Endothelial cell of umbilical vein (primary cell): ENCODE measurements around the gene LILRB3.

Source experiments
- EZH2 ChIP-seq: IDR thresholded peaks from 2 replicates; pipeline ENCODE4 v1.6.1; 2012; ENCODE audit warnings: borderline replicate concordance, low read depth, mild to moderate bottlenecking, moderate library complexity, low read length, inconsistent platforms; ENCODE audit not compliant: severe bottlenecking
- FOS ChIP-seq: IDR thresholded peaks from 2 replicates; pipeline ENCODE4 v1.6.1; 2011; ENCODE audit warnings: mild to moderate bottlenecking, low read length, moderate library complexity, borderline replicate concordance; ENCODE audit not compliant: insufficient read depth
- GATA2 ChIP-seq: IDR thresholded peaks from 2 replicates; pipeline ENCODE4 v1.7.0; 2011; ENCODE audit warnings: low read depth, mild to moderate bottlenecking, moderate library complexity, mixed read lengths, low read length; ENCODE audit not compliant: insufficient read length, insufficient read depth
- JUN ChIP-seq: IDR thresholded peaks from 2 replicates; pipeline ENCODE4 v1.6.1; 2011; ENCODE audit warnings: borderline replicate concordance, low read depth; ENCODE audit not compliant: insufficient read length, insufficient read depth
- MAX ChIP-seq: IDR thresholded peaks from 2 replicates; pipeline ENCODE4 v1.6.1; 2011; ENCODE audit not compliant: insufficient read depth, insufficient read length
- MYC ChIP-seq: IDR thresholded peaks from one replicate; pipeline ENCODE4 v1.6.1; 2011; ENCODE audit warnings: mild to moderate bottlenecking, low read depth, low read length
- POLR2A ChIP-seq: IDR thresholded peaks from 2 replicates; pipeline ENCODE4 v1.6.1; 2012; ENCODE audit warnings: low read depth, mild to moderate bottlenecking, control low read depth, low read length
- POLR2AphosphoS5 ChIP-seq: IDR thresholded peaks from 2 replicates; pipeline ENCODE4 v1.6.1; 2012; ENCODE audit warnings: low read depth, mild to moderate bottlenecking, control low read depth, low read length, moderate library complexity; ENCODE audit not compliant: insufficient read depth
- TF ChIP-seq, protein P1 (sequence below), 2 donors: IDR thresholded peaks; 1 replicate in 1 of 2; 2 replicates in 1 of 2; pipeline ENCODE4 v1.5.1; 2011; ENCODE audit warnings: low read length in 2 of 2, mild to moderate bottlenecking in 2 of 2, moderate library complexity in 2 of 2, control low read depth in 1 of 2, inconsistent platforms in 1 of 2, low read depth in 1 of 2; ENCODE audit not compliant: insufficient read depth in 1 of 2; ENCODE audit errors: extremely low read depth in 1 of 2

DNA sequence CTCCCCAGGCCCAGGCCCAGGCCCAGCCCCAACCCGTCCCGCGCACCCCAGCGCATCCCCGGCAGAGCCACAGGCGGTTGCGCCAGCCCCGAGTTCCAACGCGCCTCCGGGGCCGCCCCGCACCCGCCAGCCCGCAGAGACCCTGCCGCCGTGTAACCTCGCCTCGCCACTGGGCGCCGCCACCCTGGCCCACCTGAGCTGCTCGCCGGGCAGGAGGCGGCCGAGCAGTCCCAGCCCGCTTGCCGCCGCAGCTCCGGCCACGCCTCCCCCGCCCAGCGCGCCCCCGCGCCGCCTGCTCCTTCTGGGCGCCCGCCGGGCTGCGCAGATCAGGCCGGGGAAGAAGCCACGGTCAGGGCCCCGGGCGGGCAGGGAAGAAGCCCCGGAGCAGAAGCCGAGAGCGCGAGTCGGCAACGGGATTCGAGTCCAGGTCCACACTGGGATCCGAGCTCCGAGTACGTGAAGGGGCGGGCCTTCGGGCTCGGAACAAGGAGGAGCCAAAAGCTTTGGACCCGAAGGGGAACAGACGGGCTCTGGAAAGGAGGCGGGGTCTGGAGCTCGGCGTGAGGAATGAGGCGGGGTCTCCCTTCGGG lies 33.6 kb downstream of the LILRB3 start, which contains the start of gene MBOAT7:
- TF ChIP-seq, protein P1, sequence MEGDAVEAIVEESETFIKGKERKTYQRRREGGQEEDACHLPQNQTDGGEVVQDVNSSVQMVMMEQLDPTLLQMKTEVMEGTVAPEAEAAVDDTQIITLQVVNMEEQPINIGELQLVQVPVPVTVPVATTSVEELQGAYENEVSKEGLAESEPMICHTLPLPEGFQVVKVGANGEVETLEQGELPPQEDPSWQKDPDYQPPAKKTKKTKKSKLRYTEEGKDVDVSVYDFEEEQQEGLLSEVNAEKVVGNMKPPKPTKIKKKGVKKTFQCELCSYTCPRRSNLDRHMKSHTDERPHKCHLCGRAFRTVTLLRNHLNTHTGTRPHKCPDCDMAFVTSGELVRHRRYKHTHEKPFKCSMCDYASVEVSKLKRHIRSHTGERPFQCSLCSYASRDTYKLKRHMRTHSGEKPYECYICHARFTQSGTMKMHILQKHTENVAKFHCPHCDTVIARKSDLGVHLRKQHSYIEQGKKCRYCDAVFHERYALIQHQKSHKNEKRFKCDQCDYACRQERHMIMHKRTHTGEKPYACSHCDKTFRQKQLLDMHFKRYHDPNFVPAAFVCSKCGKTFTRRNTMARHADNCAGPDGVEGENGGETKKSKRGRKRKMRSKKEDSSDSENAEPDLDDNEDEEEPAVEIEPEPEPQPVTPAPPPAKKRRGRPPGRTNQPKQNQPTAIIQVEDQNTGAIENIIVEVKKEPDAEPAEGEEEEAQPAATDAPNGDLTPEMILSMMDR (IDR thresholded peaks at IDR 0.05; ENCODE audit: extremely low read depth in 1 of 2, insufficient read depth in 1 of 2, low read depth in 1 of 2, low read length in 2 of 2), result peak; percentile 6 to 26
- no peak for TF ChIP-seq MAX
- no peak for TF ChIP-seq EZH2
- peak; percentile 28 for TF ChIP-seq POLR2AphosphoS5
- no peak for TF ChIP-seq POLR2A
- no peak for TF ChIP-seq JUN
- TF ChIP-seq MYC, result no peak
- no peak for TF ChIP-seq FOS
- TF ChIP-seq GATA2, result no peak
